GM19438 (cell line): ENCODE data around the gene ELAPOR2.
A peak's percentile ranks its signal among the peaks of the same experiment; 100 is the strongest.
"Not testable (repeated sequence)": the region's sequence is repeated elsewhere in the genome, so short reads cannot be mapped to it uniquely, and the experiment has no call there.

Experiments used
- ATAC-seq: cut with Tn5 transposase; IDR thresholded peaks from one replicate; pipeline ENCODE4 v1.9.1; 2021; ENCODE audit warnings: low read depth; ENCODE audit not compliant: unreplicated experiment

Gene ELAPOR2, protein sequence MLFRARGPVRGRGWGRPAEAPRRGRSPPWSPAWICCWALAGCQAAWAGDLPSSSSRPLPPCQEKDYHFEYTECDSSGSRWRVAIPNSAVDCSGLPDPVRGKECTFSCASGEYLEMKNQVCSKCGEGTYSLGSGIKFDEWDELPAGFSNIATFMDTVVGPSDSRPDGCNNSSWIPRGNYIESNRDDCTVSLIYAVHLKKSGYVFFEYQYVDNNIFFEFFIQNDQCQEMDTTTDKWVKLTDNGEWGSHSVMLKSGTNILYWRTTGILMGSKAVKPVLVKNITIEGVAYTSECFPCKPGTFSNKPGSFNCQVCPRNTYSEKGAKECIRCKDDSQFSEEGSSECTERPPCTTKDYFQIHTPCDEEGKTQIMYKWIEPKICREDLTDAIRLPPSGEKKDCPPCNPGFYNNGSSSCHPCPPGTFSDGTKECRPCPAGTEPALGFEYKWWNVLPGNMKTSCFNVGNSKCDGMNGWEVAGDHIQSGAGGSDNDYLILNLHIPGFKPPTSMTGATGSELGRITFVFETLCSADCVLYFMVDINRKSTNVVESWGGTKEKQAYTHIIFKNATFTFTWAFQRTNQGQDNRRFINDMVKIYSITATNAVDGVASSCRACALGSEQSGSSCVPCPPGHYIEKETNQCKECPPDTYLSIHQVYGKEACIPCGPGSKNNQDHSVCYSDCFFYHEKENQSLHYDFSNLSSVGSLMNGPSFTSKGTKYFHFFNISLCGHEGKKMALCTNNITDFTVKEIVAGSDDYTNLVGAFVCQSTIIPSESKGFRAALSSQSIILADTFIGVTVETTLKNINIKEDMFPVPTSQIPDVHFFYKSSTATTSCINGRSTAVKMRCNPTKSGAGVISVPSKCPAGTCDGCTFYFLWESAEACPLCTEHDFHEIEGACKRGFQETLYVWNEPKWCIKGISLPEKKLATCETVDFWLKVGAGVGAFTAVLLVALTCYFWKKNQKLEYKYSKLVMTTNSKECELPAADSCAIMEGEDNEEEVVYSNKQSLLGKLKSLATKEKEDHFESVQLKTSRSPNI

DNA sequence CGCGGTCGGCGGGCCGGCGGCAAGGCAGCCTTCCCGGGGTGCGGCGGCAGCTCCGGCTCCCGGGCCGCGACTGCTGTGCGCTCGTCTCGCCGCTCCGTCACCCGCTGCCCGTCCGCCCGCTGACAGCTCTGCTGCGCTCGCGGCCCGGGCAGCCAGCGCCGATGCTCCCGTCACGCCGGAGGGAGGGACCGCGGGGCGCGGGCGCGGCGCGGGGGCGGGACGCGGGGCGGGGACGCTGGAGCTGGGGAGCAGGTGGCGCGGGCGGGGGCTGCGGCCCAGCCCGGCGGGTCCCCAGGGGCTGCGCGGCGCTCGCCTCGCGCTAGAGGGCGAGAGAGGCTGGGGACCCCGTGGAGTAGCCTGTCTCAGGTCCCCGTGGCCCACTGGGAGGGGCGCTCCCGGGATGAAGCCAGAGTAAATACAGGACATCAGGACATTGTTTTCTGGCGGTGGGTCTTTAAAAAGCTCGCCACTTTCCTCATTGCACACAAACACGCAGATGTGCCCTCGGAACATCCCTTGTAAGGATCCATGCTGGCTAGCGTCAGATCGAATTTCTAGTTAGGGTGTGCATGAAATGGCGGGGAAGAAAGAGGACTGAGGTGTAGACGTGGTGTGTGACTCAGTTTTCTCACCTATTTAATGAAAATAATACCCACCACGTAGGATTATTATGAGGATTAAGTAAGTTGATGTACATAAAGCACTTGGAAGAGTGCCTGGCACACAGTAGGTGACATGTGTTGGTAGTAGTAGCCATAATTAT, at the start of gene ELAPOR2:
ELAPOR2 (minus strand) TSS at position 130 of the 763 bp plus-strand sequence. CDS start 141 bp downstream, outside the sequence.
- ATAC-seq: peak; percentile 90

DNA sequence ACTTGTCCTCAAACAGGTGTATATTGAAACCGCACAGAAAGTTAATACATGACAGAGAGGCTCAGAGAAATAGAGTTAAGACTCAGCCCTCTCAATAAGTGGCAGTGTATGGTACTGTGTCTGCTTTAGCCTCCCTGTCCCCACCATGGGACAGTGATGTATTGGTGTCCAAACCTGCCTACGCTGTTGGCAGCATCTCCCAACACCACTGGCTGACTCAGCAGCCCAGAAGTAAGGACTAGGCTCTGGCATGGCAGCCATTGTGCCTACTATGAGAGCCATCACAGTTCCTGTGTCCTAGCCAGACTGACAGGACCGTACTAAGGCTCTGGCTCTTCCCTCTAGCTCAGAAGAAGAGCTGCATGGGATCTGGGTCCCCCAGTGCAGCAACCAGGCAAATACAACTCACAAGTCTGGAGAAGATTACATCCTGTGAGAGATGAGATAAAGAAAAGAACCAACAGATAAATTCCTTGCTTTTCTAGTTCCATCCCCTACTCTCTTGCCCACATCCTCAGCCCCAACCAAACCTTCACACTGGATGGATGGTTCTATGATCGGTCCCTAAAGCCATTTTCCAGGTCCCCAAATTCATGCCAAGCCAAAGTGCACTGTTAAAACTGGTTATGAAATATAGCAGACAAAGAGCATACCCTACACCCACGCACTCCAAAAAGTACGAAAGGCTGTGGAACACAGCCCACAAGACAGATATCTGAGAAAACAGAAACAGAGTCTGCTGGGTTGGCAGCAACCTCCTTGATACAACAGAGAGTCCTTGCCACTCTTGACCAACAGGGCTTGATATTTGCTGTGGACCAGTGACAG, 48.7 kb upstream of the ELAPOR2 start:
- no peak for ATAC-seq

DNA sequence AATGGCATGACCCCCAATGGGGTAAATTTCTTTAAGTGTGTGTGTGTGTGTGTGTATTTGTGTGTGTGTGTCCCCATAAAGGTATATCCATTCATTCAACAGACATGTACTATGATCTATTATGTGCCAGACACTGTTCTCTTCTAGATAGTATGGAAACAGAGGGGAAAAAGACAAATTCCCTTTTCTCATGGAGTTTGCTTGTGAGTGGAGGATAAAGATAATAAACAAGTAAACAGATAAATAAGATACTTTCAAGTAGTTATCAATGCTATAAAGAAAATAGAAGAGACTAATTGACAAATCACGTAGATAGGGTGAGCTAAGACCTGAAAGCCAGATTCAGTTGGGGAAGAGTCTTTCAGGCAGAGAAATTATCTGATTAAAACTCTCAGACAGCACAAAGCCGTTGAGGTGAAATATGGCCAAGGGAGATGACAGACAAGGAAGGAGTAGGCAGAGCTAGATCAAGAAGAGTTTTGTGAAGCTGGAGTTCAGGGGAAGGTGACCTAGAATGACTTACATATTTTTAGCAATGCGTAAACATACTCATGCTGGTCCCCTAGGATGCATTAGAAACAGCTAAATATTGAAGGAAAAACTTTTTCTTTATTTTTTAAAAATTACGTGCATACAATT, 47.6 kb upstream of the ELAPOR2 start:
- ATAC-seq: no peak

DNA sequence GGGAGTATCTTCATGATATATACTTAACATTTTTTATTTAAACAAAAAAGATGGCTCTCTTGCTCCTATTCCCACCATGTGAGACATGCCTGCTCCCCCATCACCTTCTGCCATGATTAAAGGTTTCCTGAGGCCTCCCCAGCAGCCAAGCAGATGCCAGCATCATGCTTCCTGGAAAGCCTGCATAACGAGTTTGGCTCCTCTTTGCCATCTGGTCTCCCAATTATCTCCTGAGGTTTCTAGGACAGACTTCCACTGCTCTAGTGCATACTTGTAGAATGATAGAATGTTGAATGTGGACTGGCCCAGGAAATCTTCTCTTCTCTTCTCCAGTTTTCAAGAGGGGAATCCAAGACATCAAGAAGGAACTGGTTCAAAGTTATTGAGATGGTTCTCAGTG, 45.9 kb upstream of the ELAPOR2 start:
- no peak for ATAC-seq

DNA sequence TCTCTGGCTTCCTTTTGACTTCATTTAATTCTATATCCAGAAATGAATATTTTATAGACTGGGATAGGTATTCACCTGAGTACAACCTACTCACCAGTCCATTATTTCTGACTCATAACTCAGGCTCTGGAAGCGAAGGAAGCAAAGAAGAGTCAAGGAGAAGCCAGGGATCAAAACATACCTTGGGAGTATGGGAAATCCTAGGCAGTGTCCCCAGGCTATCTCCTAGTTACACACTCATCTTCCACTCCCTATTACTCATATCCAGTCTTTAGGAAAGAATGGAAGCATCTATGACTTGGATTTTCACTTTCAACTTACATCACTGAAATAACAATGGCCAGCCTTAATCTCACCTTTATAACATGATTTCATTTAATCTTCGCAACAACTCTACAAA, 40.9 kb upstream of the ELAPOR2 start:
- no peak for ATAC-seq

DNA sequence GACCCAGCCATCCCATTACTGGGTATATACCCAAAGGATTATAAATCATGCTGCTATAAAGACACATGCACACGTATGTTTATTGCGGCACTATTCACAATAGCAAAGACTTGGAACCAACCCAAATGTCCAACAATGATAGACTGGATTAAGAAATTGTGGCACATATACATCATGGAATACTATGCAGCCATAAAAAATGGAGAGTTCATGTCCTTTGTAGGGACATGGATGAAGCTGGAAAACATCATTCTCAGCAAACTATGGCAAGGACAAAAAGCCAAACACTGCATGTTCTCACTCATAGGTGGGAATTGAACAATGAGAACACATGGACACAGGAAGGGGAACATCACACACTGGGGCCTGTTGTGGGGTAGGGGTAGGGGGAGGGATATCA, 37.9 kb upstream of the ELAPOR2 start:
- ATAC-seq: not testable (repeated sequence)

DNA sequence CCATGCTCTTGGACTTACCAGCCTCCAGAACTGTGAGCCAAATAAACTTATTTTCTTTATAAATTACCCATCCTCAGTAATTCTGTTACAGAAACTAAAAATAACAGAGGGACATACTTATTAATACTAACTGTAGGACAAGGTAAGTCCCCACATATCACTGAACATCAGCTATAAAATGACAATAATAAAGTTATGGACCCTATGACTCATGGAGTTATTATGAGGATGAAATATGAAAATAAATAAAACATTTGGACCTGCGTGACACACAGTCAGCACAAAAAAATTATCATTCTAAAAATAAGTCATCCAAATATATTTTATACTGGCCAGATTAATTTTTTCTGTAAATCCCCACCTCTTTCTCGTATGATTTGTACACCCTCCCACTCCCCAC, 34.9 kb upstream of the ELAPOR2 start:
- no peak for ATAC-seq

DNA sequence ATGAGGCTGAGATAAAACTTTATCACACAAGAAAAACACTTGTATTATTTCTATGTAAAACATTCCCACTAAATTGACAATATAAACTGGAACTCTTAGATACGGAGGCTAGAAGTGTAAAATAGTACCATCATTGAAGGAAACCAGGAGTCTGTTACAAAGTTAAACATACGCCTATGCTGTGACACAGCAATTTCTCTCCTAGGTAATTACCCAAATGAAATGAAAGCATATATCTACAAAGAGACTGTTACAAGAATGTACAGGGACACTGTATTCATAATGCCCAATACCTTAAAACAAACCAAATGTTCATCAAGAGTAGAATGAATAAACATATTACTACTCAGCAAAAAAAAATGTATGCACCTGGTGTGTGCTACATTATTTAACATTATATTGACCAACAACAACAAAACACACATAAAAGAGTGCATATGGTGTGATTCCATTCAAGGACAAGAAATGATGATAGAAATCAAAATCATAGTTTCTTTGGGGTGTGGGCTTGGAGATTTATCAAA, 33.2 kb upstream of the ELAPOR2 start:
- ATAC-seq: no peak

DNA sequence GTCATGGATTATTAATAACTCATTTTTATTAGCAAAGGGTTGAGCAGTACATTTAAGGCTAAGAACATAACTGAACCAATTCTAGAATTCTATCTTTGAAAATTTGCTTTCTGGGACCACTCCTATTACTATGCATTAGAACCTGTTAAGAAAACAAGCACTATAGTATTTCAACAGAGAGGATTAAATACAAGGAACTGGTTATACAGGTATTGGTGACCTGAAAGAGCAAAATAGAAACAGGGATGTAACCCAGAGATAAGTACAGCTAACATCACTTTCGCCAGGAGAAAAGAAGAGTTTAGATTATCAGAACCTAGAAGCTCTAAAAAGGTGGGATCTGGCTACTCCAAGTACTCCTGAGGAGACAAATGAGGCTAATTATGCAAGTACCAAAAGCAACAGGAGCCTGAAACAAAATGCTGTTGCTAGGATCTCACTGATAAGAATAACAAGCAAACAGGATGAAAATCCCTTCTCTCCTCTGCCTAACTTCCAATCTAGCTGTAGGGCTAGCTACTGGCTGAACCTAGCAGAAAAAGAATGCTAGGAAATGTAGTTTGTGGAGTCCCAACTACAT, 32.1 kb upstream of the ELAPOR2 start:
- no peak for ATAC-seq

DNA sequence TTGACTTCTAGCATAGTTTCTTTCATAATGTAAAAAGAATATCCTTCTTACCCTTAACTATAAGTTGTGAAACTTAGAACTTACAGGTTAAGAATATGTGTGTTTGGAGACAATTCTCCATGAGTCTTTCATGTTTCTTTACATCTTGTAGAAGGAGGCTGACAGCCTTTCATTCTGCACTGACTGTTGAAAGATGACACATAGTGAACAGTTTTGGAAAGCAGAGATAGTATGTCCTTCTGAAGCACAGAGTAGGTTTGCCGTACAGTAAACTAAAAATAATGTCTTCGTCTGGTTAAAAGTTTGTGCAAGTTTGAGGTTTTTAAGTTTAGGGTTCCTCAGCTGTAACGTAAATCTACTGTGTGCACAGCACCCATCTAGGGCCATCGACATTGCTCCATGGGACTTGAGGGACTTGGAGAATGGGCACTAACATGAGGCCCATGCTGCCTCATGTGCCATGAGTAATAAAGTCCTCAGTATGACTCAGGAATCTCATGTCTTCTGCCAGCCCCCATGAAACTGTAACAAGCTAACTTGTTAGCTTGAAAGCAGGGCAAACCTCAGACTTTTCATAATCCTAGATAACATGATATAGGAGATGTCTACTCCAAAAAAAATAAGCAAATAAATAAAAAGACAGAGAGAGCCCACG, 24.5 kb upstream of the ELAPOR2 start:
- no peak for ATAC-seq

DNA sequence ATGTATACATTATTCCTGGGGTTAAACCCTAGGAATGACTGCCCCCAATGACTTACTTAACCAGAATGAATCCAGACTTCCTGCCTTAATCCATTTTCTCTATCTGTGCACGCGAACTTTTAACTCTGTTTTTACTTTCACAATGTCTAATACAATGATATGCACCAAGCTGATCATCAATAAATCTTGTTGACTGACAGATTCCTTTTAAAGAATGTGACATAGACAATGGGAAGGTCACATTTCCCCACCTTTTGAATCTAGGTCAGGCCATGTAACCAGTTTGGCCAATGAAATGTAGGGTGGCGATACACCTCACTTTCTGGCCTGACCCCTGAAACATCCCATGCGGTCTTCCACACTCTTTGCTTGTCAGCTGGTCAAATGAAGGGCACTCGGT, 23.2 kb upstream of the ELAPOR2 start:
- no peak for ATAC-seq

DNA sequence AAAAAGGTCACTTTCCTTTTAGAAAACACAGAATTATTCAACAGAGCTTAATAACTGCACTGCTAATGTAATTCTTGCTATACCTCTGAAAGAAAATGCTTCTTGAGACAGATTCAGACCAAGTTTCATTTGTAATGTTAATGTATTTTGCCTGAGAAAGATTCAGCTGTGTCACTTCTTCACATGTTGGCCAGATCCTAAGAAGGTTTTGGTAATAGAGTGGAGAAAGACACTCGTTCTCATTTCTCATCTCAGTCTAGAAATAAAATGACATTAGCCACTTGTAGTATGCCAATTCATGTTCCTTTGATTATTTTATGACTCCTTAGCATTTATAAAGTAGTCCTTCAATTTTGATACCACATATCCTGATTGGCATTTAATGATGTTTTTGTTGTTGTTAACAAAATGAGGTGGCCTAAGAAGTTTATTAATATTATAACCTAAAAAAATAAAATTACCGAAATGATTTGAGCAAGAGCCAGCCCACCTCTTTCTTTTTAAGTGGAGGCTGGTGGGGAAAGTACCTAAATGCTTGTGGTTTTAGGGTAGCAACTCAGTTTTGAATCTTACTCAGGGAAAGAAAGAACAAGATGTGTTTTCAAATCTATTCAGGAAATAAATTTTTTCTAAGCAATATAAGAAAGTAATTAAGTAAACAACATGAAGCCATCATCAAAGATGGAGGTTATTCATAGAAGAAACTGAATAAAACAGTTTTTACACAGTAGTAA, 16.4 kb upstream of the ELAPOR2 start:
- ATAC-seq: no peak

DNA sequence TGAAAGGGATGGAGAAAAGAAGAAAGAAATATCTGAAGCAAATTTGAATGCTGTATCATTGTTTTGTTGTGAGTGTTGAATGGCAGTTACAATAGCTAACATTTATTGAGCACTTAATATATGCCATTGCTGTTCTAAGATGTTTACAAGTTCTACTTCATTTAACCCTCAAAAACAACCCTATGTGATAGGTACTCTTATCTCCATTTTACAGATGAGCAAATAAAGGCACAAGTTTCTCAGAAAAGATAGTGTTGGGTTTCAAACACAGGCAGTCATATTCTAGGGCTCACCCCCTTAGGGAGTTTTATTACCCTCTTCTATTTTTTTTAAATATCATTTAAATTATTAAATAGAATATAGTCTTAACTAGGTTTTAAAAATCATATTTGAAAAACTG, 8.3 kb upstream of the ELAPOR2 start:
- ATAC-seq: no peak

DNA sequence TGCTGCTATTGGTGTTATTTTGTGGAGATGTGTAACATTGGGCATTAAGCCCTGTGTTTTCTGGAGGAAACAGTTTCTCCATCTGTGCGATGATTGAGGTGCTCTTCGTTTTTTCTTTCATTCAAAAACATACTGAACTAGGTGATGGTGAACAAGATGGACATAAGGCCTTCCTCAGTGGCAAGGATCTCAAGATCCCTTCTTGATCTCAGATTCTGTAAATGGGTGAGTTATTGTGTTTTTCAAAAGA, 759 bp upstream of the ELAPOR2 start:
- ATAC-seq: no peak

DNA sequence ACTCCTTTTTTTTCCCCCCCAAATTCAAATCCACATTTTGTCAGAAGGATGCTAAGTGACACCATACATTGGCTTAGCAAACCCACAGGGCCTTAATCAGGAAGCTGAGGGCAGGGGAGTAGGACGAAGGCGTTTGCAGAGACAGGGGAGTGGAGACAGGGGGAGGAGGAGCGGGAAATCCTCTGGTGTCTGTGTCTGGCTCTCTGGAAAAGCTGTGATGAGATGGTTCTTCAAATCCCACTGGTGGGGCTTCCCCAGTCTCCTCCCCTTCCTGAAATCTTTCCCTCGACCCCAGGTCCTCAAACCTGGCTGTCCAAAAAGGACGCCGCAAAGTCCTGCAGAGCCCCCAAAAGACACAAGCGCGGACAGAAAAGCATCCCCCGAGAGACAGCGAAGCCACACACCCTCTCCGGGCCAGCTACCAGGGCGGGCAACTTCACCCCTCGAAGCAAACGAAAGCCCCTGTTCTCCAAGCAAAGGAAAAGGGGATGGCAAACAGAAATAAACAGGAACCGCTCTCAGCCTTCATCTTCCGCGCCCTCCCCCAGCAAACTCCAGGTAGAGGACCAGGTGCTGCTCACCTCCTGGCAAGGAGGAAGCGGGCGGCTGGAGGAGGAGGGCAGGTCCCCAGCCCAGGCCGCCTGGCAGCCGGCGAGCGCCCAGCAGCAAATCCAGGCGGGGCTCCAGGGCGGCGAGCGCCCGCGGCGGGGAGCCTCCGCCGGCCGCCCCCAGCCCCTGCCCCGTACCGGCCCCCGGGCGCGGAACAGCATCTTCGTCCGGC, 520 bp downstream of the ELAPOR2 start:
- ATAC-seq: peak; percentile 48

DNA sequence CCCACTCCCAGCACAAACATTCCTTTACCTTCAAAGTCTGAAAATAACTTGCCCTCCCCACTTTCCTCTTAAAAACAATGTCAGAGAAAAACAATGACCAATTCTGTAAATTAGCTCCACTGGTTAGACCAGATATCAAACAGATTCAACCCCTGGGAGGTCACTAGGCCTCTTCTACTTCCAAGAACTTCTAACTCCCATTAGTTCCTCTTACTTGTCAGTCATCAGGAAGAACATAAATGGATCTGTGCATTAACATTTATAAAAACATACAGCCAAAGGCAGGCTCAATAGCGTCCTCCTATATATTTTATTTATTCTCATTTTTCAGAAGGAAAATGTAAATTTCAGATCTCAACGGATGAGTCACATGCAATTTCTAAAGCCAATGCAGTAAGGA, 2.2 kb downstream of the ELAPOR2 start:
- ATAC-seq: no peak

DNA sequence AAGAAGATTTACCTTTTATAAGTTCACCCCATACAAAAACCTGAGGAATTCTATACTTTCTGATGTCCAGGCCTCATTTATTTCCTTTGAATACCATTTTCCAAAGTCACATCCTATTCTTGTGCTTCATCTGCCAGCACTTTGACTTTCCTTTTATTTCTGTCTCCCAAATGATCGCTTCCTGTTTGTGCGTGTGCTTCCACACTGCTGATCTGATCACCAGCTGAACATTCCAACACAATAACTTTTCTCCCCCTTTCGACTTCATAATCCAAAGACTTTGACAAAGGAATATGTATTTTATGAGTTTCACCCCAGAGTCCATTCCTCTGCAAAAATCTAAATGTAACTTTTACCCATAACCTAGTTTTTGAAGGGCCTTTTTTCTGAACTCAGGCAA, 3.1 kb downstream of the ELAPOR2 start:
- no peak for ATAC-seq
